NOMO-1 treated with dmso at 0.1 percent for 144 hours (cell line): ENCODE measurements around the gene SNW1.
"Not testable (repeated sequence)": the region's sequence is repeated elsewhere in the genome, so short reads cannot be mapped to it uniquely, and the experiment has no call there.

Experiments used
- DNase-seq: peaks from one replicate; lab custom pipeline; 2025; ENCODE audit not compliant: unreplicated experiment; lab: John Stamatoyannopoulos, UW

The SNW1 gene

GRCh38 chr14:77760381-77761204, at the start of gene SNW1:
Gene SNW1 (minus strand): TSS chr14:77761156. CDS start chr14:77761127, 29 bp downstream.
- DNase-seq = peak; percentile 93

DNA sequence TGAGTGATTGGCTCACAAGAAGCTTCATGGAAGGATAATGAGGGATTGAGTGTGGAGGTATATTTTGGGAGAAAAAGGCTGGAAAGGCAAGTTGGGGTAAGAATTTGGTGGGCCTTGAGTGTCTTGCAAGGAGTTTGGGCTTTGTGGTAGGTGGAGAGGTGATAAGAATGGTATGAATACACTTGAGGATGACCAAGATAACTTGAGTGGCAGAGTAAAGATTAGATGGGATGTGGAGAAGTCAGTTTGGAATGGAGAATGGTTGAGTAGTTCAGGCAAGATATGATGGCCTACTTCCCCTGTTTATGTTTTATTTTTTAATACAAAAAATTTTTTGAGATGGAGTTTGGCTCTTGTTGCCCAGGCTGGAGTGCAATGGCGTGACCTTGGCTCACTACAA, 48.1 kb upstream of the SNW1 start:
- no peak for DNase-seq

- no peak for DNase-seq
These were observed 47.3 kb upstream of the SNW1 start for GRCh38 chr14:77808250-77808649.

- no peak for DNase-seq
These were observed 44.8 kb upstream of the SNW1 start for GRCh38 chr14:77805706-77806105.

- DNase-seq = no peak
These were observed 43.6 kb upstream of the SNW1 start for GRCh38 chr14:77804592-77804991.

GRCh38 chr14:77800814-77801213, 39.9 kb upstream of the SNW1 start:
- no peak for DNase-seq

DNA sequence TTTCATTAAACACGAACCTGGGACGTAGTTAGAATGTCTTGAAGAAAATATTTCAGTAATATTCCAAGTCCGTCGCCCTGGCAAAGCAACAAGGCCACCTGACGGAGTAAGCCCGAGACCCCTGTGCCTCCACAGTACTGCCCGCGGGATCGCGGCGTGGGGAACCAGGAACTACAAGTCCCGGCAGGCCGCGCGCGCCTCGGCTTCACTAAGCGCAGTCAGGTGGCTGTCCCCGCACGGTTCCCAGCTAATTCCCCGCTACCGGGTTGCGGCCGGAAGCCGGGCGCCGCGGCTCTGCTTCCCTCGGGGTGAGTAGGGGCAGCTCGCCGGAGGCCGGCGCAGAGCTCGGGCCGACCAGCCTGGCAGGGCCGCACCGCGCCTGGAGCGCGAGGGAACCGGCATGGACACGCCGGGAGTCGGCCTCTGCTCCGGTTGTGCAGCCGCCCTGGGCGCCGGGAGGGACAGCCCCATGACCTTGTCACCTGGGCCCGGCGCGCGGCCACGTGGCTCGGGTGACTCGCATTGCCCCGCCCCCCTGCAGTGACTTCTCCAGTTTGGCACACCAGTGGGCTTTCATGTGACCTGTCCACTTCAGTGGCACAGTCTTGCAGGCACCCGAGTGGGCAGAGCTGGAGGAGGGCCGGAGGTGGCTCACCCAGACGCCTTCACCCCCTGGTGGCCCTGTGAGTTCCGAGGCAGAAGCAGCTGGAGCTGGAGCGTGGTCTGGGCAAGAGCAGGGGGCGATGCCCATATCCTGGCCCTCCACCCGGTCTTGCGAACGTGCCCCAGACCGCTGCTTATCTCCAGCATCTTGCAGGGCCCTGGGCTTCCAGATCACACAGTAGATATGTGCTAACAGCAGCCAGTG, 39.1 kb upstream of the SNW1 start, which contains the start of gene ADCK1:
ADCK1 (plus strand) TSS at position 247 of the 868 bp plus-strand sequence. CDS start 18,870 bp downstream, outside the sequence.
- peak; percentile 59 for DNase-seq

GRCh38 chr14:77799456-77799855, 38.5 kb upstream of the SNW1 start:
- DNase-seq = not testable (repeated sequence)

DNA sequence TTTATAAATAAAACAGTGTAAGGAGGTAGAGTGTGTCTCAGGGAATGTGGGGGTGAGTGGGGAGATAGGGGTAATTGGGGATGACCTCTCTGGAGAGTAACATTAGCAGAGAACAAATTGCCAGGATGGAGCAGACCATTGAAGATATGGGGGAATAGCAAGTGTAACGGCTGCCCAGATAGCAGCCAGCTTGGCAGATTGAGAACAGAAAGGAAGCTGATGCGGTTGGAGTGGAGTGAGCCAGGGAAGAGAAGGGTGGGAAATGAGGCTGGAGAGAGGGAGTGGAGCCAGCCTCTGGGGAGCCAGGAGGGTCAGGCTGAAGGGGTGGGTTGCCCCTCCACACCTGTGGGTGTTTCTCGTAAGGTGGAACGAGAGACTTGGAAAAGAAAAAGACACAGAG, 33.4 kb upstream of the SNW1 start:
- DNase-seq = no peak

DNA sequence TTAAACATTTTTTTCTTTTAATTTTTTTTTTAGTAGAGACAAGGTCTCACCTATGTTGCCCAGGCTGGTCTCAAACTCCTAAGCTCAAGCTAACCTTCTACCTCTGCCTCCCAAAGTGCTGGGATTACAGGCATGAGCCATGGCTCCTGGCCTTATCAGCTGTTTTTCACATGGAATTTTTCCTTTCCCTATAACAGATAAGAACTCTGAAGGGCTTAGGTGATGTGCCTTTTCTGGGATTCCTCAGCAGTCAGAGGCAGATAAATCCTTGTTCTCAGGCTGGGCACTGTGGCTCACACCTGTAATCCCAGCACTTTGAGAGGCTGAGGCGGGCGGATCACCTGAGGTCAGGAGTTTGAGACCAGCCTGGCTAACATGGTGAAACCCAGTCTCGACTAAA, 32.3 kb upstream of the SNW1 start:
- DNase-seq = not testable (repeated sequence)

GRCh38 chr14:77791225-77791600, 30.3 kb upstream of the SNW1 start:
- DNase-seq = no peak

GRCh38 chr14:77790566-77791224, 29.7 kb upstream of the SNW1 start:
- DNase-seq = no peak

DNA sequence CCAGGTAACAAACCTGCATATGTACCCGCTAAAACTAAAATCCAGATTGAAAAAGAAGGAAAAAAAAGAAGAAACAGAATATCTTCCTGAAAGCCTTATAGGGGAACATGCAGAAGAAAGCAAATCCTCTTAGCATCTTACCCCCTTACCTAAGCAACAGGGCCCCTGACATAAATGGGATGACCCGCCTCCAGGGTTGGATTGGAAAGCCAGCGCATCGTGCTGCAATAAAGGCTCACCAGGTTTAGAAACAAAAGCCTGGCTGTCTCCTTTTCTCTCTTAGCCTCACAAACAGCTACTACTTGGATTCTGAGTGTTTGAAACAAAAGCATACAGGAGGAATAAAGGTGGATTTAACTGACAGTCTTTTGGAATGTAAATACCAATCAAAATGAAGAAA, 25.2 kb upstream of the SNW1 start:
- DNase-seq = no peak

DNA sequence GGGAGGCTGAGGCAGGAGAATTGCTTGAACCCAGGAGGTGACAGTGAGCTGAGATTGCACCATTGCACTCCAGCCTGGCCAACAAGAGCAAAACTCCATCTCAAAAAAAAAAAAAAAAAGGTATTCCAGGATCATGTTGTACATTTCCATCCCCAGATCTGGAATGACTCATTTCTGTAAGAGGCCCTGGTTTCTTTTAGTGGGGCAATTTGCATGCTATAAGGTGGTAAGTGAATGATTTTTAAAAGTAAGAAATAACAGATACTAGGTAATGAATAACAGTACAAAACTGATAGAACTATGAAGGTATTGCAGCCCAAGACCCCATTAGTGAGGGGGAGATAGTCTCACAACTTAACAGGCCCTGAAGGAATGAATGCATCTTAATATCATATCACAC, 21.2 kb upstream of the SNW1 start:
- no peak for DNase-seq

DNA sequence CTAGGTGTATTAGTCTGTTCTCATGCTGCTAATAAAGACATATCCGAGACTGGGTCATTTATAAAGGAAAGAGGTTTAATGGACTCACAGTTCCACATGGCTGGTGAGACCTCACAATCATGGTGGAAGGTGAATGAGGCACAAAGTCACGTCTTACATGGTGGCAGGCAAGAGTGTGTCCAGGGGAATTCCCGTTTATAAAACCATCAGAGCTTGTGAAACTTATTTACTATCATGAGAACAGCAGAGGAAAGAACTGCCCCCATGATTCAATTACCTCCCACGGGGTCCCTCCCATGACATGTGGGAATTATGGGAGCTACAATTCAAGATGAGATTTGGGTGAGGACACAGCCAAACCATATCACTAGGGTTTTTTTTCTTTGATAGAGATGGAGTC, 13.0 kb upstream of the SNW1 start:
- DNase-seq = not testable (repeated sequence)

- not testable (repeated sequence) for DNase-seq
These were observed 7.6 kb upstream of the SNW1 start for GRCh38 chr14:77768442-77769069.

- no peak for DNase-seq
These were observed 3.0 kb upstream of the SNW1 start for GRCh38 chr14:77763978-77764377.

- DNase-seq = no peak
These were observed 2.4 kb upstream of the SNW1 start for GRCh38 chr14:77763316-77763715.

DNA sequence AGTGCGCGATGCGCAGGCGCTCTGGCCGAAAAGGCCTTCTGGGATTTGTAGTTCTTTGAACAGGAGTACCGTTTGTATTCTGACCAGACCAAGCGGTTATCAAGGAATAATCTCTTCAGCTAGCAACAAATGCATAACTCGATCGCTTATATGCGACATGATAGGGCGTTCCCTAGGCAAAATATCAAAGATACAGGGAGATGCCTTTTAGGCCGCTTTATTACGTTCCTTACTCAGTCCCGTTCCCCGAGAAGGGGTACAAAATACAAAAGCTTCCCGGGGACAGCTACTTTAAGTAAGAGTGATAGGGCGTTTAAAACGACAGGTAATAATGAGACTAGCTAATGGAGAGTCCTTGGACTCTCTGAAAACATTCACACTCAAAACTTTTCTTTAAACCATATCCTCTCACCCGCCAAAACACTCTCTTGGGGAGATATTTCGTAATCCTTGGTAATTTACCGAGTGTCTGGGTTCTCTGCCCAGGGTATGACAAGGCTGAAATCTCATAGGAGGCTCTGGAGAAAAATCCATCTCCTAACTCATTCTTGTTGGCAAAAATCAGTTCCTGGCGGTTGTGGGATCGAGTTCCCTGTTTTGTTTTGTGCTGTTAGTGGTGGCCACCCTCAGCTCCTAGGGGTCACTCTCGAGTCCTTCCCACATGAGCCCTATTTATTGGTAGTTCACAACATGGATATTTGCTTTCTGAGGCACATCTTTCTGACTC, 412 bp upstream of the SNW1 start:
- peak; percentile 6 for DNase-seq

- no peak for DNase-seq
These were observed 8.0 kb downstream of the SNW1 start for GRCh38 chr14:77752799-77753516.
